ENCODE measurements around the gene GOSR2.

Gene GOSR2

DNA sequence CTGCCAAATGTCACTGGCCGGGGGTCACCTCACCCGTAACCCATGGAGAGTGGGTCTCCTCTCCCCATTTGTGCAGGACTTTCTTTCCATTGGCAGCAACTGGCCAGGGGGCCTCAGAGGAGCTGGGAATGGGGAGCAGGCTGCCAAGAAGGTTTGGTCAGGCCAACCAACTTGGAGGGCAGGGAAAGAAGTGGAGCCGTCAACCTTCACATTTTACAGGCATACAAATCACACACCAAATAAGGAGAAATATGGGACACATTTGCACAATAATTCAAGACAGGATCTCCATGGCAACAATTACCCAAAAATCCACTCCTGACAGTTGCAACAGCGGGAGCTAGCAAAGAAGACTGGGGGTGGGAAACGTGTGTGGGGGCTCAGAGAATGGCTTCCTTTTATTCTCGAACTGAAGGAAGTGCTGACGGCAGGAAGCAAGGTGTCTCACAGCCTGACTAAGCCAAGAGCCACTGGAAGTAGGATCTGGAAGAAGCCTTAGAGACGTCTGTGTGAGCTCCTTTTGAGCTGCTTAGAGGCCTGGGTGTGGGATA, 35.2 kb downstream of the GOSR2 start:
- H2AFZ ChIP-seq = no peak overlapping the region
- no peak overlapping the region for H3K4me3 ChIP-seq (ENCODE audit: low read depth, low read length)
- no peaks in the 10 kb centered on the region for H3K36me3 ChIP-seq (ENCODE audit: control insufficient read depth, insufficient read depth, low read length)
- H3K4me1 ChIP-seq = no peaks in the 10 kb centered on the region
- no peak overlapping the region for H3K9ac ChIP-seq
- H3K27ac ChIP-seq = no peak overlapping the region
- no peak overlapping the region for H3K4me2 ChIP-seq (ENCODE audit: low read length)
- no peaks in the 10 kb centered on the region for H3K27me3 ChIP-seq (ENCODE audit: control insufficient read depth, insufficient read depth, low read length)
- no peaks in the 10 kb centered on the region for H3K79me2 ChIP-seq
- H3K9me3 ChIP-seq (ENCODE audit: control insufficient read depth, low read length) = no peaks in the 10 kb centered on the region
- no peak for TF ChIP-seq CTCF (IDR thresholded peaks at IDR 0.05)

- no peak overlapping the region for H3K4me3 ChIP-seq (ENCODE audit: low read depth, low read length)
- H3K9me3 ChIP-seq (ENCODE audit: control insufficient read depth, low read length) = no peaks in the 10 kb centered on the region
- no peak overlapping the region for H3K4me2 ChIP-seq (ENCODE audit: low read length)
- H3K79me2 ChIP-seq = no peaks in the 10 kb centered on the region
- H2AFZ ChIP-seq = no peak overlapping the region
- H3K9ac ChIP-seq = no peak overlapping the region
- TF ChIP-seq CTCF (IDR thresholded peaks at IDR 0.05) = no peak
- H3K27ac ChIP-seq = no peak overlapping the region
- no peaks in the 10 kb centered on the region for H3K36me3 ChIP-seq (ENCODE audit: control insufficient read depth, insufficient read depth, low read length)
- no peaks in the 10 kb centered on the region for H3K4me1 ChIP-seq
- no peaks in the 10 kb centered on the region for H3K27me3 ChIP-seq (ENCODE audit: control insufficient read depth, insufficient read depth, low read length)
Observed at GRCh38 chr17:46960152-46960551, 37.2 kb downstream of the GOSR2 start.

- TF ChIP-seq CTCF (IDR thresholded peaks at IDR 0.05) = no peak
- H3K4me1 ChIP-seq = no peaks in the 10 kb centered on the region
- no peak overlapping the region for H3K4me3 ChIP-seq (ENCODE audit: low read depth, low read length)
Observed at GRCh38 chr17:46962374-46962790, 39.4 kb downstream of the GOSR2 start.

DNA sequence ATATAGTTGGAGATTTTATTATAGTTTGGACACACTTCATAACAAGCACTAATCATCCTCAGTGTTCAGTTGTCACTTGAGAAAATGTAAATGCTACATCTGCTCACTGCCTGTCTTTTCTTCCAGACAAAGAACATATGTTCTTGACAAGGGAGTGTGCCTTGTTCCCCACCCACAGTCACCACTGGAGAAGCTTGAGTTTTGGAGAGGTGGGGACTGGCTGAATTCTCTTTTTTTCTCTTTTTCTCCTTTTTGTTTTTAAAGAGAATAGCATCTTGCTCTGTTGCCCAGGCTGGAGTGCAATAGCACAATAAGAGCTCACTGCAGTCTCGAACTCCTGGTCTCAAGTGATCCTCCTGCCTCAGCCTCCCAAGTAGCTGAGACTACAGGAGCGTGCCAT, 40.6 kb downstream of the GOSR2 start:
- Histone ChIP-seq H3K36me3 (ENCODE audit: control insufficient read depth, insufficient read depth, low read length) (no peaks in the 10 kb centered on the region), H3K27ac (no peak overlapping the region), H2AFZ (no peak overlapping the region), H3K4me2 (ENCODE audit: low read length) (no peak overlapping the region), H3K79me2 (no peaks in the 10 kb centered on the region), H3K9me3 (ENCODE audit: control insufficient read depth, low read length) (no peaks in the 10 kb centered on the region), H3K4me1 (no peaks in the 10 kb centered on the region), H3K4me3 (ENCODE audit: low read depth, low read length) (no peak overlapping the region), H3K27me3 (ENCODE audit: control insufficient read depth, insufficient read depth, low read length) (no peaks in the 10 kb centered on the region), H3K9ac (no peak overlapping the region)
- TF ChIP-seq CTCF (IDR thresholded peaks at IDR 0.05) = no peak

More at GRCh38 chr17:46962374-46962790, 39.4 kb downstream of the GOSR2 start:
- no peak overlapping the region for H2AFZ ChIP-seq
- no peak overlapping the region for H3K27ac ChIP-seq
- H3K36me3 ChIP-seq (ENCODE audit: control insufficient read depth, insufficient read depth, low read length) = no peaks in the 10 kb centered on the region
- no peak overlapping the region for H3K4me2 ChIP-seq (ENCODE audit: low read length)
- H3K9ac ChIP-seq = no peak overlapping the region
- H3K27me3 ChIP-seq (ENCODE audit: control insufficient read depth, insufficient read depth, low read length) = no peaks in the 10 kb centered on the region
- no peaks in the 10 kb centered on the region for H3K9me3 ChIP-seq (ENCODE audit: control insufficient read depth, low read length)
- H3K79me2 ChIP-seq = no peaks in the 10 kb centered on the region
